Stimulated activated naive CD8-positive, alpha-beta T cell treated with anti-CD3 and anti-CD28 coated beads, Interleukin-15, amount 100 ng/mL, for 72 hours (primary cell): ENCODE measurements around the gene PIMREG.
A peak's percentile ranks its signal among the peaks of the same experiment; 100 is the strongest.

Experiments used
- ATAC-seq: fragments of 150-1000 bp; cut with Tn5 transposase; 2 replicates; pipeline ENCODE4 v1.10.0; 2021; ENCODE audit warnings: mild to moderate bottlenecking, moderate library complexity
- DNase-seq, 2 donors: peaks; one replicate each; pipeline ENCODE4 v3.0.0; 2021 to 2022
- H3K27ac Mint-ChIP-seq, 2 donors: one replicate each; pipeline ENCODE4 v1.8.0; 2022; ENCODE audit warnings: mild to moderate bottlenecking in 2 of 2, mixed read lengths in 2 of 2, moderate library complexity in 2 of 2
- H3K27me3 Mint-ChIP-seq: one replicate; pipeline ENCODE4 v1.8.0; 2022; ENCODE audit warnings: mixed read lengths
- H3K4me1 Mint-ChIP-seq: one replicate; pipeline ENCODE4 v1.8.0; 2022; ENCODE audit warnings: mild to moderate bottlenecking, mixed read lengths
- H3K4me3 Mint-ChIP-seq, 2 donors: one replicate each; pipeline ENCODE4 v1.8.0; 2022; ENCODE audit warnings: mild to moderate bottlenecking in 2 of 2, mixed read lengths in 2 of 2, moderate library complexity in 1 of 2
- H3K9me3 Mint-ChIP-seq, 2 donors: one replicate each; pipeline ENCODE4 v1.8.0; 2022; ENCODE audit warnings: mixed read lengths in 2 of 2

Gene PIMREG

DNA sequence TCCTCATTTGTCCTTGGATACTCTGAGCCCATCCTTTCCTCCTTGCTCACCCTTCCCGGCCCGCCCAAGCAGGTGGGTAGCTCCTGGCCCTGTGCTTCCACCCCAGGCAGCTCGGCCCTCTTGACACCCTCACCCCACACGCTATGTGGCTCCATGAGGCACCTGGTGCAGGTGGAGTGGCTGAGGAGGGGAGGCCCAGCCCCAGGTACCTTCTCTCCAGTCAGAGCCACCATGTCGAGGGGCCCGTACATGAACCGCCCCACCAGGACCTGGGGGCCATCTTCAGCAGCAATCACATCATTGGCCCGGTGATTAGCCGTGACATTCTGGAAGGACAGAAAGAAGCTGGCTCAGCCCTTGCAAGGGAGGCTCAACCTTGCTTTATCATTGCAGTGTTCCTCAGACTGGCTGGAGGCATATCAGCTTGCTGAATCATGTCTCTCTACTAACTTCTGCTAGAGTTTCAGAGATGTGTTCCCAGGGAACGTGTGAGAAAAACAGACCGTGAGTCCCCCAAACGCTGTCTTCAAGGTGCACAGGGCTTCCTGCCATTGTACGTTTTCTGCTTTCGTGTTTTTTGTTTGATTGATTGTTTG lies 20.3 kb downstream of the PIMREG start:
- Mint-ChIP-seq H3K27ac (no peak overlapping the region), H3K27me3 (no peaks in the 10 kb centered on the region)
- no peak for ATAC-seq

DNA sequence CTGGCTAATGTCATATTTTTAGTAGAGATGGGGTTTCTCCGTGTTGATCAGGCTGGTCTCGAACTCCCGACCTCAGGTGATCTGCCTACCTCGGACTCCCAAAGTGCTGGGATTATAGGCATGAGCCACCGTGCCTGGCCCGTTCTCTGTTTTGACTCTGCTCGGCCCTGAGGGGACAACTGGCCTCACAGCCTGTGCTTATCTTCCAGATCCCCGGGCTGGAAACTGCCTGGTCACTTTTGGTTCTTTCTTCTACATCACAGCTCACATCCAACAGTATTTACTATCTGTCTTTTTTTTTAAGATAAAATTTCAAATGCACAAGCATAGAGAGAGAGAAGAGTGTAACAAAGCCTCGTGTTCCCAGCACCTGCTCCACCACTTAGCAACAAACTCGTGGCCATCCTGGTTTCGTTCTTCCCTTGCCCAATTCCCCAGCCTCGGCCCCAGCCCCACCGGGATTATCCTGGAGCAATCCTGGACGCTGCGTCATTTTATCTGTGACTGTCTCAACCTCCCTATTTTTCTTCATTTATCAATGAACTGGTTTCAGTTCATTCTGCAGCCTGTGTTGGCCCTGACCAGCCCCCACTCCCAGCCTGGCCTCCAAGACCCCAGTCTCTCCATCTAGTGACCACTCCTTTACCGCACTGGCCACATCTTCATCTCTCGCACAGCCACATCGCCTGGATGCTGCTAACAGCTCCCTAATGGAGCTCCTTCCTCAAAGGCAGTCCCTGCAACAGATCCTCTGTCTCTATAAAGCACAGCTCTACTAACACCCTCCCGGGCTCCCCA lies 21.1 kb downstream of the PIMREG start:
- Mint-ChIP-seq H3K27me3 (no peaks in the 10 kb centered on the region), H3K9me3 (no peaks in the 10 kb centered on the region), H3K4me3 (no peak overlapping the region), H3K4me1 (peaks cover 17% of the 10 kb centered on the region), H3K27ac (no peak overlapping the region)
- DNase-seq: no peak
- no peak for ATAC-seq

More for the DNA sequence above, 20.3 kb downstream of the PIMREG start:
- no peaks in the 10 kb centered on the region for H3K9me3 Mint-ChIP-seq
- no peak for DNase-seq
- peaks cover 17% of the 10 kb centered on the region for H3K4me1 Mint-ChIP-seq
- H3K4me3 Mint-ChIP-seq: no peak overlapping the region

DNA sequence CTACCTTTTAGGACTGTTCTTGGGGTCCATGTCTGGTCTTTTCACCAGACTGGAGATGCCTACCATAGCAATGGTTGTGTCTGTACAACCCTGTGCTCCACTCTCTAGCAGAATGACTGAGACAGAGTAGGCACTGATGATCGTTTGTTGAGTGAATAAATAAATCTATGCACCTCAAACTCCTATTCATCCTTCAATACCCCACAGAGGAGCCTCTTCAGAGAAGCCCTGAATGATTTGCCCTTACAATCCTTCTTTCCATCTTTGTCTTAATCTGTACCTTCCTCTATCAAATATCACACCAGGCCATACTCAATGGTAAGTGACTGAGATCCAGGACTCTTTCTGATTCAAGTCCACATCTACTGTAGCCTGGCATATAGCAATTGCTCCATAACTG lies 23.3 kb downstream of the PIMREG start:
- peak overlapping the region in 1 of 2 donors; percentile 9 for H3K27ac Mint-ChIP-seq
- no peaks in the 10 kb centered on the region for H3K9me3 Mint-ChIP-seq

DNA sequence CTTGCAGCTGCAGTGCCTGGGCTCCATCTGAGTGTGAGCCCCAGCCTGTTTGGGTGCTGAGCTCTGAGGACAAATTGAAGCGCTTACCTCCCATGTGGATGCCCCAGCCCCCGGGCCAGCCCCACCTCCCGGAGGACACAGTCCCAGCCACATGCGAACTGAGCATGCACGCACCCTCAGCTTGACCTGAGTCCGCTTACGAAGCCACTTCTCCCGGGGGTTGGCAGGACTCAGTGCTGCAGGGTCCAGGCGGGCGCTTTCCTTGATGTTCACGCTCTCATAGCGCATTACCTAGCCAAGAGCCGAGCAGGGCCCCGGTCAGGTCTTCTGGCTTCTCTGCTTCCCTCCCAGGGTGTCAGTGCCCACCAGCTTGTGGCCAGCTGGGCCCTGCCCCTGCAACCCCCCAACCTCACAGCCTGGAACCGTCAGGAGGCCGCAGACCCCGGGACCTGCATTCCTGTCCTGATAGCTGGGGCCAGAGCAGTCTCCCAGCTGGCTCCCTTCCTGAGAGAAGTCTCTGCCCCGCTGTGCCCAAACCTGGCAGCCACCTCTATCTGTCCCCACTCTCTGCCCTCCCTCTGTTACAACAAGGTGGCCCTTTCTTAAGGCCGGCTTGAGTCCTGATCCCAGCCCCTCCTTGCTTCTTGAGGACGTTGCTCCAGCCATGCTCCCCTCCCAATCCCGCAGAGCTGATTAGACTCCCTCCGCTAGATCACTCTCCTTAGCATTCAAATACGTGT lies 24.0 kb downstream of the PIMREG start:
- no peaks in the 10 kb centered on the region for H3K27me3 Mint-ChIP-seq
- no peak overlapping the region for H3K4me3 Mint-ChIP-seq
- H3K9me3 Mint-ChIP-seq: no peaks in the 10 kb centered on the region
- peaks cover 5% of the 10 kb centered on the region for H3K4me1 Mint-ChIP-seq
- DNase-seq: no peak
- no peak overlapping the region for H3K27ac Mint-ChIP-seq
- no peak for ATAC-seq

More for the DNA sequence above, 23.3 kb downstream of the PIMREG start:
- no peak for ATAC-seq
- Mint-ChIP-seq H3K4me3 (no peak overlapping the region), H3K27me3 (no peaks in the 10 kb centered on the region), H3K4me1 (peaks cover 2% of the 10 kb centered on the region)
- no peak for DNase-seq

DNA sequence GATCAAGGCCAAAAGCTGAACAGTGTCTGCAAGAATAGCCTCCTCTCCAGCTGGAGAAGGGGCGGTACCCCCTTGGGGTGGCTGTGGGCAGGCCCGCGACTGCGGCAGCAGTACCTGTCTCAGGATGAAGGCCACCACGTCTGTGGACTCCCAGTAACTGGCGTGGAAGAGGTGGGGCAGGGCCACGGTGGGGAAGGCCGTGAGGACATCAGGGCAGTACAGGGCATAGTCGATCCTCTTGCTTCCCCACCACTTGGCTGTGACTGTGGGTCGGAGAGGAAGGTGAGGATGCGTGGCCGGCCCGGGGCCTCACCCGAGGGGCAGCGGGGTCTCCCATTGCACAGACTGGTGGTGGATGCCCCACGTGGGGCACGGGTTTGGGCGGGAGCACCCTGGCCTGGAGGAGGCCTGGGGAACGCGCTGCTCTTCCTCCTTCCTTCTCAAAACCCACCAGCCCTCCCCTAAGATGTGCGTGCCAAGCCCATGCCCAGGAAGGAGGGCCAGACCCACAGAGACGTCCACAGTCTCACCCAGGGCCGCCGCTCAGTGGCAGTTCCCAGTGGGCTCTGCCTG lies 26.0 kb downstream of the PIMREG start:
- Mint-ChIP-seq H3K27ac (no peak overlapping the region), H3K9me3 (no peaks in the 10 kb centered on the region), H3K4me1 (peaks cover 6% of the 10 kb centered on the region), H3K27me3 (no peaks in the 10 kb centered on the region), H3K4me3 (no peak overlapping the region)
- DNase-seq (no peak), ATAC-seq (peak; percentile 17)

DNA sequence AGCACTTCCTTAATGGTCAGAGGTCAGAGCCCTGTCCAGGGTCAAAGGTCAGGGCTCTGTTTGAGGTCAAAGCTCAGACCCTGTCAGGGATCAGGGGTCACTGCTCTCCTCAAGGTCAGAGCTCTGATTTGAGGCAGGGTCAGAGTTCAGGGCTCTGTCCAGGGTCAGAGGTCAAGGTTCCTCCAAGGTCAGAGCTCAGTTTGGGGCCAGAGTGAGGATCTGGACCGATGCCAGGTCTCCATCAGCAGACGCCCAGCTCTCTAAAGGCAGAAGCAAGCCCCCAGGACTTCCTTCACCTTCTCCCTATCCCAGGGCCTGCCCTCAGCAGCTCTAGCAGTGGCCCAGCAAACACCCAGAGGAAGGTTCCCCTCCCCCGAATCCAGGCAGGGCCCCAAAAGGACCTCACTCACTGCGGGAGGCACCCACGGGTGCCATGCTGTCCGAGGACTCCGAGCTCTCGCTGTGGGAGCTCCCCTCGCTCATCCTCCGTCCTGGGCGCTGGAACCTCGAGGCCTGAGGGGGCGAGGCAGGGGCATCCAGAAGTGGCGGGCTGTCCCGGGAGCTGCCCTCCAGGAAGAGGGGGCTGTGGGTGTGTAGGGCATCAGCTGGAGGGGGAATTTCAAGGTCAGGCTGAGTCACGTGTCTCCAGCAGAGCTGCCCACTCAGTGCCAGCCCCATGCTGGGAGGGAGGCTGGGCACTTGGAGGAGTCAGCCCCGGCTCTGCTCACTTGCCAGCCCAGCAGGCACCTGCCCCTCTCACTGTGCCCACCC lies 26.7 kb downstream of the PIMREG start:
- ATAC-seq: no peak

DNA sequence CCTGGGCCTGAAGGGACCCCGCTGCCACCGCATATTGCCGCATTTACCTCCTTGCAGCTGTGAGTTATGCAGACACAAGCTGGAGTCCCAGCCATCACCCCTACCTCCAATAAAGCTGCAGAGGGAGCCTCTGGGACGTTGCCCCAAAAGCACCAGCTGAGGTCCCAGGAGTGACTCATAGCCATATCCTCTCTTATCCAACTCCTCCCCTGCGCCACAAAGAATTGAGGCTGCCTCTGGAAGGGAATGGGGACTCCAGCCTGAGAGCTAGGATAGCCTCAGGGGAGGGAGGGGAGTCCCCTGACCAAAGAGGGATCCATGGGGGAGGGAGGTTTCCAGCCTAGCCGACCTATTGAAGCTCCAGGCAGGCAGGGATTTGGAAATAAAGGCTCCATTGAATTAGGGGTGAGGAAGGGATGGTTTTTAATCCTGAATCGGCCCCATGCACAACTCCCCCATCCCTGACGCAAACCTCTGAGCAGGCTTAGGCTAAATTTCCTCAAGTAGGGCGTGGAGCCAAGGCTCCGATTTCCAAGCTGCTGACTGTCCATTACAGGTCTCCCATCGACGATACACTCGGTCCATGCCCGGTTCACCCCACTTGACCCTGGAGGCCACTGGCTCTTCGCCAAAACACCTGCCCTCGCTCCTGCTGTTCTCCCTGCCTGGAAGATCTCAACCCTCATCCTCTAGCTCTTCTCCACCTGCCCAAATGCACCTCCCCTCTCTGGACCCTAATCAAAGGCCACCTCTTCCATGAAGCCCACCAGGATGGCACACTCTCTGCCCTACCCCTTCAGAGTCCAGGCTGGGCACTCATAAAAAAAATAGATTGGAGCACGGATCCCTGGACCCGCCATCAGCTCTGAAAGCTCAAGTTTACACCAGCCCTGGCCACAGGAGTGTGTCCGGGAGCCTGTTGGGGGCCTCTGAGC lies 27.5 kb downstream of the PIMREG start:
- DNase-seq: no peak
- Mint-ChIP-seq H3K9me3 (no peaks in the 10 kb centered on the region), H3K4me3 (no peak overlapping the region), H3K4me1 (peaks cover 6% of the 10 kb centered on the region), H3K27me3 (no peaks in the 10 kb centered on the region), H3K27ac (no peak overlapping the region)
- no peak for ATAC-seq

More for the DNA sequence above, 26.7 kb downstream of the PIMREG start:
- Mint-ChIP-seq H3K27ac (no peak overlapping the region), H3K27me3 (no peaks in the 10 kb centered on the region), H3K9me3 (no peaks in the 10 kb centered on the region), H3K4me3 (no peak overlapping the region), H3K4me1 (peaks cover 6% of the 10 kb centered on the region)
- DNase-seq: no peak

DNA sequence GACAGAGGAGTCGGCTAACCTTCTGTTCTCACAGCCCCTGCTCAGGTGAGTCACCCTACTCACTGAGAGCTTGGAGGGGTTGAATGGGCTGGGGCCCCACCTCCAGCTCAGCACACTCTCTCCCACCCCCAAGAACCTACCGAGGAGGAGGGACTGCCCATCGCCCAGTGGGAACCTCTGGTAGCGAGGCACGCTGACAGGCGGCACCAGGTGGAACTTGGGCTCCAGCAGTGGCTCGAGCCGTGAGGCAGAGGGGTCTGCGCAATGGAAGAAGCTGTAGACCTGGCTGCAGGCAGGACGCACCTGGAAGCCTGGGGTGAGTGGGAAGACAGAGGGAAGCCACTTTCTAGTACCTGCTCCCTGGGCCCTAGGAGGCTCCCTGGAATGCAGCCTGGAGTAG lies 28.3 kb downstream of the PIMREG start:
- H3K4me1 Mint-ChIP-seq: peaks cover 6% of the 10 kb centered on the region
- no peak overlapping the region for H3K4me3 Mint-ChIP-seq
- ATAC-seq (no peak), DNase-seq (no peak)
- H3K27ac Mint-ChIP-seq: no peak overlapping the region
- no peaks in the 10 kb centered on the region for H3K9me3 Mint-ChIP-seq
- no peaks in the 10 kb centered on the region for H3K27me3 Mint-ChIP-seq

DNA sequence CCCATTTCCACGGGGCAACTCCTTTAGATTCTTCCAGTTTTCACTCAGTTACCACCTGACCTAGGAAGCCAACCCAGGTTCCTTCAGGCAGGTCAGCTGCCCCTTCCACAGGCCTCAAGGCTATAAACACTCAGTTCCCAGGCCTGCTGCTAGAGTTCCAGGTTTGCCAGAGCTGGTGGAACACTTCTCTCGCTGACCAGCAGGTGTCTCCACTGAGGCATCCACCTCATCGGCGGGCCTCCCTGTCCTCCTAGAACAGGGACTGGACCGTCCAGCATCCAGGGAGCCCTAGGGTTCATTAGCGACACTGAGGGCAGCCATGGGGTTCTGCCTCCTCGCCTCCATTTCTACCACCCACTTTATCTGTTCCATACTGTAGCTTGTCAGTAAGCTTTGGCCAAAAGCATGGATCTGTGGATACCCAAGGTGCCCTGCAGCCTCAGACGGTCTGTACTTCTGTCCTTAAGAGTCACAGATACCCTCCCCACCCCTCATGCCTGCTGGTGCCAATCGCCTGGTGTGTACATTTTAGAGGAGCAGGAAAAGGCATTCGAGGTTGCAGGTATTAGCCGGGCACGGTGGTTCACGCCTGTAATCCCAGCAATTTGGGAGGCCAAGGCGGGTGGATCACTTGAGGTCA lies 29.0 kb downstream of the PIMREG start:
- Mint-ChIP-seq H3K4me3 (no peak overlapping the region), H3K27me3 (no peaks in the 10 kb centered on the region), H3K4me1 (peaks cover 6% of the 10 kb centered on the region), H3K27ac (peak overlapping the region; percentile 59 to 69), H3K9me3 (no peaks in the 10 kb centered on the region)
- DNase-seq (peak; percentile 71 to 75), ATAC-seq (peak; percentile 58)

DNA sequence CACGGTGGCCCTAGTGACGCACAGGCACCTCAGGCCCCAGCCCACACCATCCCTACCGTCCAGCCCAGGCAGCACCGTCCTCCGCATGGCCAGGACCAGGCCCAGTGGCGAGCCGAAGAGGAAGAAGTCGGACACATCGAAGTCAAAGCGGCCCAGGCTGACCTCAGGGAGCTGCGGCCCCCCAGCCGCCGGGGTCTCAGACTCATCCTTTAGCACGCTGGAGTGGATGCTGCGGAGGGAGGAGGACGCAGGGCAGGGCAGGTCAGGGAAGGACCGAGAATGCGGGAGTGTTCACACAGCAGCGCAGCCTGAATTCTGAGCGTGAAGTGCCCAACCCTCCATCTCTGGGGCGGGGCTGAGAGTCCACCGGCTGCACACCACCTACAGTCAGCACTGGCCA lies 30.1 kb downstream of the PIMREG start:
- H3K4me1 Mint-ChIP-seq: peaks cover 6% of the 10 kb centered on the region
- DNase-seq (no peak), ATAC-seq (no peak)
- H3K27ac Mint-ChIP-seq: no peak overlapping the region
- H3K9me3 Mint-ChIP-seq: no peaks in the 10 kb centered on the region
- no peak overlapping the region for H3K4me3 Mint-ChIP-seq
- H3K27me3 Mint-ChIP-seq: no peaks in the 10 kb centered on the region

DNA sequence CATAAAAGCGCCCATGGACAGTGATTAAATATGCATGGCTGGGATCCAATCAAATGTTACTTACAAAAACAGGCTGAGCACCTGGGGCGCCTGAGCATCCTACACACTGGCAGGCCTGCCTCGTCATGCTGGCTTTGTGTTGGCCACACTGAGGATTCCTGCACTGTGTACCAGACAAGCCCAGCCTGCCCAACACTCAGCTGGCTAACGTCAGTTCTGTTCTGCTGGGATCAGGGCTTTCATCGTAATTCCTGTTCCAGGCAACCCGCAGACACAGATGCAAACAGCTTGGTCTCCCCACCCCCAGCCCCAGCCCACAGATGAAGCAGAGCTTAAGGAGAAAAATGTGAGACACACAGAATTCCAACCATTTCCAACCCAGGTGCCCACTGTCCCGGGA lies 30.7 kb downstream of the PIMREG start:
- no peak for ATAC-seq
- peak overlapping the region in 1 of 2 donors; percentile 7 for H3K27ac Mint-ChIP-seq

DNA sequence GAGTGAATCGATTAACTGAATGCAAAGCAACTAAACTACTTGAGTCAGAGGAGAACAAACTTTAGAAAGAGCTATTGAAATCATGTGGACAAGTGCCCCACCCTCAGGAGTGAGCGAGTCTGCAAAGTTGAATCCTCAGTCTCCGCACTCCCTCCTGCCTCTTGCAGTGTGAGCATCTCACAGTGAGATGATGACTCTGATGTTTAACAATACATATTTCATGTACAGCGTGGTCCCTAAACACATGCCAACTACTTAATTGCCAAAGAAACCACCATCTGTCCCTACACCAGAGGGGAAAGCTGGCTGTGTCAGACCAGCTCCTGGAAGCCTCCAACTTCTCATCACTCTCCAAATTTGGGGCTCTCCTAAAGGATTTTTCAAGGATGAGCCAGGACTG lies 31.2 kb downstream of the PIMREG start:
- Mint-ChIP-seq H3K9me3 (no peaks in the 10 kb centered on the region), H3K4me1 (peaks cover 6% of the 10 kb centered on the region), H3K4me3 (no peak overlapping the region), H3K27ac (no peak overlapping the region), H3K27me3 (no peaks in the 10 kb centered on the region)
- DNase-seq: no peak
- no peak for ATAC-seq

More for the DNA sequence above, 30.7 kb downstream of the PIMREG start:
- no peaks in the 10 kb centered on the region for H3K9me3 Mint-ChIP-seq
- no peak overlapping the region for H3K4me3 Mint-ChIP-seq
- H3K27me3 Mint-ChIP-seq: no peaks in the 10 kb centered on the region
- no peak for DNase-seq
- H3K4me1 Mint-ChIP-seq: peaks cover 6% of the 10 kb centered on the region

DNA sequence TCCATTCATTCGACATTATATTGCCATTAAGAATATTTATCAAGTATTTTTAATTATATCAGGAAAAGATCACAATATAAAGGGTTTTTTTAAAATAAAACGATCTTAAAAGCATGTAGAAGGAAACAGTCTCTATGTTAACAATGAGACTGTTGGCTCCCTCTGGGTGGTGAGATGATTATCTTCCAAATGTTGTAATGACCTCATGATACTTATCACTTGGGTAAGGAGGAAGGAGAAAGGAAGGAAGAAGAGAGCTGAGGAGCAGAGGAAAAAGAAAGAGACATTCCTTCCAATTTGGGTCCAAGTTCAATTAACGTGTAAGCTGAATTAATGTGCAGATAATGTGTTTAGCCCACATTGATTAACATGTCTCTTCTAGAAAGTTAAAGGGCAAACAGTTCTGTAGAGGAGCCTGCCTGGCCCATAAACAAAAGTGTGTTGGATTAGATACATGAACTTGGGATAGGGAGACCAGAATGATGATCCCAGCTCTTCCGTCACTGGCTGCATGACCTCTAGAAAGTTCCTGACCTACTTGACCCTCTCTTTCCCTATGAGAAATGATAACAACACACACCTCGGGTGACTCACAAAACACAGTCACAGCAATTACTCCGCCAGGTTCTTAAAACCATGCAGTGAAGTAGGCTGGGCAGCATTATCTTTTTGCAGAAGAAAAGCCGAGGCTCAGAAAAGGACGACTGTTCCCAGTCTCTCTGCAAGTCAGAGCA lies 32.0 kb downstream of the PIMREG start:
- no peak for DNase-seq
- Mint-ChIP-seq H3K27me3 (peaks cover 5% of the 10 kb centered on the region), H3K4me3 (no peak overlapping the region), H3K27ac (no peak overlapping the region), H3K4me1 (peaks cover 6% of the 10 kb centered on the region), H3K9me3 (no peaks in the 10 kb centered on the region)
- no peak for ATAC-seq
